Left lung (tissue), 10 donors: ENCODE measurements around the gene AGT. TPM values are rescaled to one million over a fixed set of nuclear protein-coding genes. Genes with fewer than 3 reads are reported as not detected.
"Not testable (repeated sequence)": the region's sequence is repeated elsewhere in the genome, so short reads cannot be mapped to it uniquely, and the experiment has no call there.

Experiments used
- ATAC-seq: fragments of 200-7000 bp; cut with Tn5 transposase; one replicate; pipeline ENCODE4 v1.9.1; 2020; ENCODE audit warnings: moderate library complexity
- DNase-seq, 4 donors: peaks; one replicate each; pipeline ENCODE4 v3.0.0-alpha.2; 2013 to 2020
- H3K27ac ChIP-seq, 2 donors: fragments of 200-600 bp; sonication (generic) in 1 of 2; one replicate each; pipeline versions ENCODE4 v1.5.0 to v1.8.0; 2020 to 2021
- H3K27me3 ChIP-seq, 2 donors: fragments of 200-600 bp; sonication (generic) in 1 of 2; one replicate each; pipeline versions ENCODE4 v1.5.0 to v1.8.0; 2020 to 2021
- H3K36me3 ChIP-seq, 2 donors: fragments of 200-600 bp; sonication (generic) in 1 of 2; one replicate each; pipeline versions ENCODE4 v1.5.0 to v1.8.0; 2020 to 2021
- H3K4me1 ChIP-seq, 2 donors: fragments of 200-600 bp; one replicate each; pipeline ENCODE4 v1.8.0; 2021
- H3K4me3 ChIP-seq, 2 donors: fragments of 200-600 bp; sonication (generic) in 1 of 2; one replicate each; pipeline versions ENCODE4 v1.5.0 to v1.8.0; 2020 to 2021; ENCODE audit warnings: mild to moderate bottlenecking in 1 of 2
- H3K9me3 ChIP-seq, 2 donors: fragments of 200-600 bp; sonication (generic) in 1 of 2; one replicate each; pipeline versions ENCODE4 v1.5.0 to v1.8.0; 2020 to 2021
- CTCF ChIP-seq, 2 donors: fragments of 200-600 bp; sonication (generic) in 1 of 2; IDR thresholded peaks; one replicate each; pipeline versions ENCODE4 v1.5.0 to v1.8.0; 2021; ENCODE audit warnings: antibody characterized with exemption in 2 of 2
- intact Hi-C, 2 donors: fragments of 100-400 bp; cut with DNase I; formaldehyde crosslinking; loops; one replicate each; pipeline versions ENCODE4 v1.11.2 to v1.14.2; 2022
- polyA plus RNA-seq, 6 donors: library from polyadenylated mRNA; unstranded; fragments of 120-200 nt; gene quantifications; one replicate each; pipeline ENCODE4 v1.2.1, GENCODE V29; 2013; ENCODE audit not compliant: insufficient read length in 6 of 6
- total RNA-seq, 2 donors: library from RNA; stranded (reverse); fragmentation: NEBNext Ultra II Directional; extraction: Animal tissue kit (Norgen Biotek cat#: 25700); gene quantifications; one replicate each; pipeline ENCODE4 v1.2.1, GENCODE V29; 2021
- donor health status: DM: no; HTN: yes; CAD: no.
- donor health status: DM: no; HTN: no; CAD: no.

AGT gene
- total and polyA plus RNA-seq, 8 donors, result 0.28 to 2.9 (median 0.71) TPM

GRCh38 chr1:230700132-230700531 lies 13.8 kb downstream of the AGT start:
- Histone ChIP-seq H3K36me3 (no peaks in the 10 kb centered on the region), H3K27me3 (no peaks in the 10 kb centered on the region), H3K4me1 (no peaks in the 10 kb centered on the region), H3K4me3 (no peak overlapping the region), H3K9me3 (no peaks in the 10 kb centered on the region), H3K27ac (no peak overlapping the region)
- no peak for TF ChIP-seq CTCF (IDR thresholded peaks at IDR 0.05)
- intact Hi-C loops, result no loop called here
- DNase-seq (no peak), ATAC-seq (no peak)

- no peak for DNase-seq
- TF ChIP-seq CTCF (IDR thresholded peaks at IDR 0.05), result no peak
- no peaks in the 10 kb centered on the region for H3K4me1 ChIP-seq
- no peaks in the 10 kb centered on the region for H3K9me3 ChIP-seq
- H3K27ac ChIP-seq, result no peak overlapping the region
- ATAC-seq, result no peak
- H3K27me3 ChIP-seq, result no peaks in the 10 kb centered on the region
- H3K36me3 ChIP-seq, result no peaks in the 10 kb centered on the region
- intact Hi-C loops, result no loop called here
- no peak overlapping the region for H3K4me3 ChIP-seq
Measured at GRCh38 chr1:230699716-230700115, 14.2 kb downstream of the AGT start.

GRCh38 chr1:230698964-230699363 lies 15.0 kb downstream of the AGT start:
- H3K27ac ChIP-seq, H3K4me3 ChIP-seq, DNase-seq, ATAC-seq, H3K36me3 ChIP-seq, H3K9me3 ChIP-seq, intact Hi-C loops, H3K27me3 ChIP-seq, H3K4me1 ChIP-seq: not testable (repeated sequence)

- ATAC-seq (no peak), DNase-seq (no peak)
- Histone ChIP-seq H3K27me3 (no peaks in the 10 kb centered on the region), H3K4me3 (no peak overlapping the region), H3K9me3 (no peaks in the 10 kb centered on the region), H3K36me3 (peaks cover 0 to 15% of the 10 kb centered on the region in 2 donors), H3K27ac (no peak overlapping the region), H3K4me1 (no peaks in the 10 kb centered on the region)
- intact Hi-C loops, result no loop called here
- TF ChIP-seq CTCF (IDR thresholded peaks at IDR 0.05), result no peak
Measured at GRCh38 chr1:230698130-230698529, 15.8 kb downstream of the AGT start.

GRCh38 chr1:230696722-230697437 lies 17.0 kb downstream of the AGT start:
- Histone ChIP-seq H3K36me3 (peaks cover 0 to 27% of the 10 kb centered on the region in 2 donors), H3K9me3 (no peaks in the 10 kb centered on the region), H3K4me3 (no peak overlapping the region), H3K4me1 (no peaks in the 10 kb centered on the region), H3K27ac (no peak overlapping the region), H3K27me3 (no peaks in the 10 kb centered on the region)
- intact Hi-C loops, result no loop called here
- DNase-seq (no peak), ATAC-seq (no peak)
- TF ChIP-seq CTCF (IDR thresholded peaks at IDR 0.05), result no peak

GRCh38 chr1:230696218-230696617 lies 17.7 kb downstream of the AGT start:
- Histone ChIP-seq H3K4me1 (no peaks in the 10 kb centered on the region), H3K27me3 (no peaks in the 10 kb centered on the region), H3K4me3 (no peak overlapping the region), H3K36me3 (peaks cover 0 to 34% of the 10 kb centered on the region in 2 donors), H3K27ac (no peak overlapping the region), H3K9me3 (no peaks in the 10 kb centered on the region)
- no peak for TF ChIP-seq CTCF (IDR thresholded peaks at IDR 0.05)
- DNase-seq (no peak), ATAC-seq (no peak)
- intact Hi-C loops, result no loop called here
